Mesenchymal stem cell (in vitro differentiated cells and primary cell): ENCODE results near the gene CDC5L.

Experiments used
- DNase-seq: peaks from one replicate; pipeline ENCODE4 v3.0.0-alpha.2; 2013
- H2AFZ ChIP-seq: one replicate; pipeline ENCODE4 v1.6.1; 2013; ENCODE audit warnings: low read depth, mild to moderate bottlenecking, control low read depth, inconsistent platforms, low read length, moderate library complexity
- H2AK5ac ChIP-seq: 2 replicates; pipeline ENCODE4 v1.6.1; 2013; ENCODE audit warnings: low read length, moderate library complexity, mild to moderate bottlenecking, inconsistent platforms; ENCODE audit not compliant: severe bottlenecking
- H2BK120ac ChIP-seq: one replicate; pipeline ENCODE4 v1.6.1; 2013; ENCODE audit warnings: low read depth, mild to moderate bottlenecking, inconsistent platforms, low read length, moderate library complexity
- H2BK12ac ChIP-seq, 2 experiments: one replicate each; pipeline ENCODE4 v1.6.1; 2013; ENCODE audit warnings: inconsistent platforms in 2 of 2, low read length in 2 of 2, mild to moderate bottlenecking in 2 of 2, moderate library complexity in 2 of 2, control low read depth in 1 of 2
- H2BK15ac ChIP-seq: one replicate; pipeline ENCODE4 v1.6.1; 2013; ENCODE audit warnings: mild to moderate bottlenecking, low read depth, inconsistent platforms; ENCODE audit not compliant: poor library complexity, severe bottlenecking
- H2BK5ac ChIP-seq: 2 replicates; pipeline ENCODE4 v1.6.1; 2013; ENCODE audit warnings: low read depth, mild to moderate bottlenecking, low read length, control low read depth, inconsistent platforms; ENCODE audit not compliant: poor library complexity, severe bottlenecking
- H3K14ac ChIP-seq, 2 experiments: one replicate each; pipeline ENCODE4 v1.6.1; 2013; ENCODE audit warnings: inconsistent platforms in 2 of 2, low read length in 2 of 2, control low read depth in 1 of 2, mild to moderate bottlenecking in 1 of 2, moderate library complexity in 1 of 2
- H3K18ac ChIP-seq, 2 experiments: one replicate each; pipeline ENCODE4 v1.6.1; 2013; ENCODE audit warnings: inconsistent platforms in 2 of 2, low read length in 2 of 2, control low read depth in 1 of 2, low read depth in 1 of 2, mild to moderate bottlenecking in 1 of 2
- H3K23ac ChIP-seq, 2 experiments: one replicate each; pipeline ENCODE4 v1.6.1; 2013; ENCODE audit warnings: inconsistent platforms in 2 of 2, low read length in 2 of 2, mild to moderate bottlenecking in 2 of 2, moderate library complexity in 2 of 2, control low read depth in 1 of 2
- H3K27ac ChIP-seq: 2 replicates; pipeline ENCODE4 v1.5.1; 2013; ENCODE audit warnings: mild to moderate bottlenecking, moderate library complexity, low read length, control low read depth, inconsistent platforms; ENCODE audit not compliant: poor library complexity, severe bottlenecking
- H3K27me3 ChIP-seq, 2 experiments: 2 replicates each; pipeline versions ENCODE4 v1.6.1 to v1.7.0; 2013; ENCODE audit warnings: low read length in 2 of 2, mild to moderate bottlenecking in 2 of 2, moderate library complexity in 2 of 2, control low read depth in 1 of 2, inconsistent platforms in 1 of 2; ENCODE audit not compliant: control insufficient read depth in 1 of 2, insufficient read depth in 1 of 2
- H3K36me3 ChIP-seq, 2 experiments: 2 replicates each; pipeline versions ENCODE4 v1.6.1 to v1.7.0; 2013; ENCODE audit warnings: low read length in 2 of 2, control low read depth in 1 of 2, inconsistent platforms in 1 of 2, low read depth in 1 of 2, mild to moderate bottlenecking in 1 of 2; ENCODE audit not compliant: insufficient read depth in 2 of 2, control insufficient read depth in 1 of 2
- H3K4ac ChIP-seq, 2 experiments: one replicate each; pipeline ENCODE4 v1.6.1; 2013; ENCODE audit warnings: inconsistent platforms in 2 of 2, low read length in 2 of 2, mild to moderate bottlenecking in 2 of 2, moderate library complexity in 2 of 2, control low read depth in 1 of 2, low read depth in 1 of 2
- H3K4me1 ChIP-seq: 2 replicates; pipeline ENCODE4 v1.6.1; 2013; ENCODE audit warnings: low read depth, low read length, control low read depth; ENCODE audit not compliant: control insufficient read depth, insufficient read depth
- H3K4me2 ChIP-seq: 2 replicates; pipeline ENCODE4 v1.6.1; 2013; ENCODE audit warnings: low read length, mild to moderate bottlenecking, inconsistent platforms; ENCODE audit not compliant: poor library complexity, severe bottlenecking
- H3K4me3 ChIP-seq, 2 experiments: 2 replicates each; pipeline versions ENCODE4 v1.5.1 to v1.7.0; 2013; ENCODE audit warnings: low read length in 2 of 2, mild to moderate bottlenecking in 2 of 2, control low read depth in 1 of 2, low read depth in 1 of 2; ENCODE audit not compliant: insufficient read depth in 1 of 2
- H3K79me1 ChIP-seq: replicated peaks from 2 replicates; pipeline ENCODE4 v1.6.1; 2013; ENCODE audit warnings: mild to moderate bottlenecking, control low read depth, low read length, inconsistent platforms; ENCODE audit not compliant: poor library complexity, severe bottlenecking
- H3K9ac ChIP-seq: 2 replicates; pipeline ENCODE4 v1.7.0; 2013; ENCODE audit warnings: mild to moderate bottlenecking, low read length, moderate library complexity
- H3K9me3 ChIP-seq: 2 replicates; pipeline ENCODE4 v1.7.0; 2013; ENCODE audit warnings: mild to moderate bottlenecking, low read length; ENCODE audit not compliant: control insufficient read depth
- H4K8ac ChIP-seq: one replicate; pipeline ENCODE4 v1.6.1; 2013; ENCODE audit warnings: inconsistent platforms, mild to moderate bottlenecking, low read length, moderate library complexity
- H4K91ac ChIP-seq: one replicate; pipeline ENCODE4 v1.6.1; 2013; ENCODE audit warnings: mild to moderate bottlenecking, low read length, inconsistent platforms
- WGBS: methylation state at CpG from one replicate; pipeline ENCODE4 v1.1.7; 2013; ENCODE audit warnings: mixed read lengths; 5-methylcytosine and 5-hydroxymethylcytosine counted together

Gene CDC5L

DNA sequence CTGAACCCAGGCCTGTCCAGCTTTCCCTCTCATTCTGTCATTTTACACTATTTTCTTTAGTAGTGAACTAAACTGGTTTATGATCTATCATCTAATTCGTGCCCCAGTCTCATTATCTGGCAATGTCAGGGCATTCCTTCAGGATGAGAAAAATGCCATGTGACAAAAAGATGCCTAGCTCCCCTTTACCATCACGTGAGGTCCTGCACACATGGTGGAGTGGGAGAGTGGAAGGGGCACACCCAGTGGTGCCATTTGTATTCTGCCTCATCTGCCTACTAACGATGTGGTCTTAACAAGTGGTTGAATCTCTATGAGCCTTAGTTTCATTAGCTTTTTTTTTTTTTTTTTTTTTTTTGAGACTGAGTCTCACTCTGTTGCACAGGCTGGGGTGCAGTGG lies 41.2 kb downstream of the CDC5L start:
- Histone ChIP-seq H3K4me1 (peaks cover 4% of the 10 kb centered on the region), H3K4me3 (no peak overlapping the region), H3K4me2 (no peak overlapping the region), H3K9ac (peak overlapping the region; percentile 75), H3K14ac (no peak overlapping the region), H2BK120ac (no peak overlapping the region), H3K23ac (no peak overlapping the region), H3K27ac (peak overlapping the region; percentile 53), H2BK15ac (no peak overlapping the region), H3K9me3 (no peaks in the 10 kb centered on the region), H3K4ac (no peak overlapping the region), H3K27me3 (no peaks in the 10 kb centered on the region), H3K79me1 (peaks cover 3% of the 10 kb centered on the region), H2BK12ac (no peak overlapping the region), H4K91ac (no peak overlapping the region), H4K8ac (no peak overlapping the region), H2AFZ (no peak overlapping the region), H3K18ac (no peak overlapping the region), H2AK5ac (peak overlapping the region; percentile 86), H3K36me3 (peaks cover 5 to 56% of the 10 kb centered on the region in 2 experiments), H2BK5ac (no peak overlapping the region)
- 93% methylated on average over 3 of the region's 3 CpGs for WGBS
- no peak for DNase-seq

DNA sequence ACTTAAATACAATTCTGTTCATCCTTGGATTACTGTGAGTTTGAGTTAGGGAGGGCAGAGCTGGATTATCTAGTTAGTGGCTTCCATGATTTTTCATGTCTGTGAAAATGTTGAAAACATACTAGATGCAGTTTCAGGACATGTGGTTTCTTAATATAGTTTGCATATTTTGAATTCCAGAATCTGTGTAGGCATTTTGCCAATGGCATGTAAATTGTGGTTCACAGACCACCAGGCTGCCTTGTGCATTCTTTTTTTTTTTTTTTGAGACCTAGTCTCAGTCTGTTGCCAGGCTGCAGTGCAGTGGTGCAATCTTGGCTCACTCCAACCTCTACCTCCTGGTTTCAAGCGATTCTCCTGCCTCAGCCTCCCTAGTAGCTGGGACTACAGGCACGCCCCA lies 42.8 kb downstream of the CDC5L start:
- H3K9me3 ChIP-seq: no peaks in the 10 kb centered on the region
- H2AK5ac ChIP-seq: no peak overlapping the region
- peak; percentile 38 for DNase-seq
- H3K27me3 ChIP-seq: no peaks in the 10 kb centered on the region
- 100% methylated on average over 1 of the region's 2 CpGs for WGBS
- H4K8ac ChIP-seq: no peak overlapping the region
- H3K36me3 ChIP-seq: peaks cover 2 to 47% of the 10 kb centered on the region in 2 experiments
- H3K18ac ChIP-seq: no peak overlapping the region
- H3K4ac ChIP-seq: no peak overlapping the region
- no peak overlapping the region for H3K14ac ChIP-seq
- no peak overlapping the region for H4K91ac ChIP-seq
- H3K27ac ChIP-seq: peak overlapping the region; percentile 87
- H2BK120ac ChIP-seq: no peak overlapping the region
- peaks cover 9% of the 10 kb centered on the region for H3K79me1 ChIP-seq
- H3K4me1 ChIP-seq: peaks cover 4% of the 10 kb centered on the region
- H2BK12ac ChIP-seq: no peak overlapping the region
- no peak overlapping the region for H2BK5ac ChIP-seq
- H2AFZ ChIP-seq: no peak overlapping the region
- no peak overlapping the region for H3K4me2 ChIP-seq
- H3K9ac ChIP-seq: no peak overlapping the region
- no peak overlapping the region for H3K23ac ChIP-seq
- H3K4me3 ChIP-seq: no peak overlapping the region
- no peak overlapping the region for H2BK15ac ChIP-seq

DNA sequence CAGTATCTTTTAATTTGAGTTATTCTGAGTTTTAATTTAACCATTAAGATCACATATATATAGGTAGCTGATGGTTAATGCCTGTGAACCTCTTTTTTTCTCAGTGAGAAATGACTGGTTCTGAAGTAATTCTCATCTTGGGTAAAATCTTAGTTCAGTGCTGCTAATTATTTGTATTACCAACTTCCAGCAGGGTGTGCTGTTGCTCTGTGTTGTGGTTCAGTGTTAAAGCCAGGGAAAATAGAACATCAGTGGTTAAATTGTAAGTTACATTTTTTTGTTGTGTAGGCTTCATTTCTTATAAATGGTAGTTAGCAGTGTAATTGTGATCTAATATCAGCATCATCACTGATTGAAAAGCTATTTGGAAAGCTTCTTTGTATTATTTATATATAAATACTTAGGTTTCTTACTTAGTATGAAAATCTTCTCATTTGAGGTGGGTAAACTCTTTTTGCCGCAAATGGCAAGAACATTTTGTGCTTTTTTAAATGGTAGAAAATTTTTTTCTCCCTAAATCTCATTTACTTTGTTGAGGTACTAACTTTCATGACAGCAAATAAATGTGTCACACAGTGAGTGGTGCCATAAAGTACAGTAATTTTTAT lies 43.7 kb downstream of the CDC5L start:
- Histone ChIP-seq H3K4me2 (no peak overlapping the region), H4K8ac (no peak overlapping the region), H2BK15ac (no peak overlapping the region), H2BK5ac (no peak overlapping the region), H3K36me3 (peaks cover 8 to 38% of the 10 kb centered on the region in 2 experiments), H3K14ac (no peak overlapping the region), H2BK120ac (no peak overlapping the region), H3K18ac (no peak overlapping the region), H3K23ac (no peak overlapping the region), H3K4me1 (peaks cover 4% of the 10 kb centered on the region), H3K9ac (peak overlapping the region; percentile 66), H3K27ac (no peak overlapping the region), H2AFZ (no peak overlapping the region), H3K9me3 (no peaks in the 10 kb centered on the region), H2BK12ac (no peak overlapping the region), H3K4ac (no peak overlapping the region), H3K27me3 (no peaks in the 10 kb centered on the region), H3K4me3 (no peak overlapping the region), H4K91ac (no peak overlapping the region), H3K79me1 (peaks cover 13% of the 10 kb centered on the region), H2AK5ac (no peak overlapping the region)
- peak; percentile 73 for DNase-seq
- no CpG with 5 or more reads among the region's 1 CpG for WGBS

- WGBS: 100% methylated on average over 1 of the region's 2 CpGs
- Histone ChIP-seq H3K9me3 (no peaks in the 10 kb centered on the region), H3K4me2 (no peak overlapping the region), H3K36me3 (peaks cover 8 to 28% of the 10 kb centered on the region in 2 experiments), H4K91ac (no peak overlapping the region), H3K27ac (no peak overlapping the region), H2BK5ac (no peak overlapping the region), H3K4me3 (no peak overlapping the region), H3K79me1 (peaks cover 15% of the 10 kb centered on the region), H2BK15ac (no peak overlapping the region), H2AFZ (no peak overlapping the region), H3K23ac (no peak overlapping the region), H3K27me3 (no peaks in the 10 kb centered on the region), H4K8ac (no peak overlapping the region), H3K4me1 (peaks cover 4% of the 10 kb centered on the region), H3K14ac (no peak overlapping the region), H3K9ac (peak overlapping the region; percentile 66), H3K4ac (no peak overlapping the region), H3K18ac (no peak overlapping the region), H2BK120ac (no peak overlapping the region), H2AK5ac (no peak overlapping the region), H2BK12ac (no peak overlapping the region)
- DNase-seq: no peak
Measured at GRCh38 chr6:44432227-44432626, 44.7 kb downstream of the CDC5L start.
